ENCODE measurements around the gene MRPS33. TPM values are rescaled to one million over a fixed set of nuclear protein-coding genes. Genes with fewer than 3 reads are reported as not detected.

Gene MRPS33
- total and polyA plus RNA-seq, 2 of the 13 experiments (the other 11 are each of a cell fraction or from before 2014, with no cell fraction given): 50.9 to 91.0 TPM

DNA sequence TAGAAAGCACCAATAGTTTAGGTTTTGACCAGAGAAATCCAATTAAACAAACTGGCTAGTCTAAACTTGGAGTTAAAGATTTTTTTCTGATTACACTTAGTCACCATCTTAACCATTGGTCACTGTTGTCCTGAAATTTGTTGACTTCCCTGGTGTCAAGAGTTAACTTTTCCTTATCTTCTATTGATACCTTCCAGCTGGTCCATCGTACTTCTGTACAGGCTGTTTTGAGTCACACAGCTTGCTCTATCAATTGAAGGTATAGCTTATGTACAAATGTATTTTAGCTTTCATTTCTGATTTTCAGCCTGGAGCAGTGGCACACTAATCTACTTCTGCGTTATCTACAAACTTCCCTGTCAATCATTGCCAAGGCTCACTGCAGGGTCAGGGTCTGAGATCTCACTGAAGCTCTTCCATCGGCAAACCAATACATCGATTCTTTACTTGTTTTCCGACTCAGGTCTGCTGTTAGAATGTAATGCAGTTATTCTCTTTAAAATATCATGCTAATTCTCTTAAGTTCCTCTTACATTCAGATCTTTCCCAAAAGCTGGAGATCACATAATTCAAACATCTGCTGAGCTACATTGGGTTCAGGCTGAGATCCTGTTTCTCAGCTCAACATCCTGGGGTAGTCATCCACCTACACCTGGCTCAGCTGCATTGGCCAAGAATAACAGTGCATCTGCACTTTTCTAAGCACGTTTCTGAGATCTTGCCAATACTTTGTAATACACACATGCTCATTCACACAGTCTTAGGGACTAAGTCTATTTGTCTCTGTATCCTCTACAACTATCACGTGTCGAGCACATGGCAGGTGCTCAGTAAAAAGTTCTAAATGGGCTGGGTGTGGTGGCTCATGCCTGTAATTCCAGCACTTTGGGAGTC is 11.3 kb downstream of the MRPS33 start (continued):
- TF ChIP-seq, protein P1, sequence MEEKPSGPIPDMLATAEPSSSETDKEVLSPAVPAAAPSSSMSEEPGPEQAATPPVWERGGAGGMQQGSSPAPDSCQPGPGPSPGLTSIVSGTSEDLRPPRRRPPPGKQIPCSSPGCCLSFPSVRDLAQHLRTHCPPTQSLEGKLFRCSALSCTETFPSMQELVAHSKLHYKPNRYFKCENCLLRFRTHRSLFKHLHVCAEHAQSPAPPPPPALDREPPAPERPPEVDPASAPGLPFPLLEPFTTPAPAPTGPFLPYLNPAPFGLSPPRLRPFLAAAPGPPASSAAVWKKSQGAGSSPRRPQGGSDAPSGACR (CRISPR knock-in tag; IDR thresholded peaks at IDR 0.05): 0 out of 2 replicates have a peak, but pooled peaks have one; percentile 34
- no peak for TF ChIP-seq MBNL3 (CRISPR knock-in tag; conservative IDR thresholded peaks at IDR 0.05)
- peak; percentile 49; the same call in 1 of the 2 replicates for TF ChIP-seq ZMYM4 (CRISPR knock-in tag; IDR thresholded peaks at IDR 0.05)
- peak; percentile 93; the same call in 1 of the 2 replicates for TF ChIP-seq MEIS1 (CRISPR knock-in tag; IDR thresholded peaks at IDR 0.05; ENCODE audit: borderline replicate concordance)
- no peak for TF ChIP-seq MATR3 (CRISPR knock-in tag; IDR thresholded peaks at IDR 0.05)
- peak; percentile 63 for TF ChIP-seq RARA (CRISPR knock-in tag; IDR thresholded peaks at IDR 0.05)
- TF ChIP-seq, protein P2, sequence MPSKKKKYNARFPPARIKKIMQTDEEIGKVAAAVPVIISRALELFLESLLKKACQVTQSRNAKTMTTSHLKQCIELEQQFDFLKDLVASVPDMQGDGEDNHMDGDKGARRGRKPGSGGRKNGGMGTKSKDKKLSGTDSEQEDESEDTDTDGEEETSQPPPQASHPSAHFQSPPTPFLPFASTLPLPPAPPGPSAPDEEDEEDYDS (CRISPR knock-in tag; IDR thresholded peaks at IDR 0.05): 0 out of 2 replicates have a peak, but pooled peaks have one; percentile 14
- TF ChIP-seq, protein P3, sequence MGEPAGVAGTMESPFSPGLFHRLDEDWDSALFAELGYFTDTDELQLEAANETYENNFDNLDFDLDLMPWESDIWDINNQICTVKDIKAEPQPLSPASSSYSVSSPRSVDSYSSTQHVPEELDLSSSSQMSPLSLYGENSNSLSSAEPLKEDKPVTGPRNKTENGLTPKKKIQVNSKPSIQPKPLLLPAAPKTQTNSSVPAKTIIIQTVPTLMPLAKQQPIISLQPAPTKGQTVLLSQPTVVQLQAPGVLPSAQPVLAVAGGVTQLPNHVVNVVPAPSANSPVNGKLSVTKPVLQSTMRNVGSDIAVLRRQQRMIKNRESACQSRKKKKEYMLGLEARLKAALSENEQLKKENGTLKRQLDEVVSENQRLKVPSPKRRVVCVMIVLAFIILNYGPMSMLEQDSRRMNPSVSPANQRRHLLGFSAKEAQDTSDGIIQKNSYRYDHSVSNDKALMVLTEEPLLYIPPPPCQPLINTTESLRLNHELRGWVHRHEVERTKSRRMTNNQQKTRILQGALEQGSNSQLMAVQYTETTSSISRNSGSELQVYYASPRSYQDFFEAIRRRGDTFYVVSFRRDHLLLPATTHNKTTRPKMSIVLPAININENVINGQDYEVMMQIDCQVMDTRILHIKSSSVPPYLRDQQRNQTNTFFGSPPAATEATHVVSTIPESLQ (CRISPR knock-in tag; conservative IDR thresholded peaks at IDR 0.05): 0 out of 2 replicates have a peak, but pooled peaks have one; percentile 47
- TF ChIP-seq, protein P4, sequence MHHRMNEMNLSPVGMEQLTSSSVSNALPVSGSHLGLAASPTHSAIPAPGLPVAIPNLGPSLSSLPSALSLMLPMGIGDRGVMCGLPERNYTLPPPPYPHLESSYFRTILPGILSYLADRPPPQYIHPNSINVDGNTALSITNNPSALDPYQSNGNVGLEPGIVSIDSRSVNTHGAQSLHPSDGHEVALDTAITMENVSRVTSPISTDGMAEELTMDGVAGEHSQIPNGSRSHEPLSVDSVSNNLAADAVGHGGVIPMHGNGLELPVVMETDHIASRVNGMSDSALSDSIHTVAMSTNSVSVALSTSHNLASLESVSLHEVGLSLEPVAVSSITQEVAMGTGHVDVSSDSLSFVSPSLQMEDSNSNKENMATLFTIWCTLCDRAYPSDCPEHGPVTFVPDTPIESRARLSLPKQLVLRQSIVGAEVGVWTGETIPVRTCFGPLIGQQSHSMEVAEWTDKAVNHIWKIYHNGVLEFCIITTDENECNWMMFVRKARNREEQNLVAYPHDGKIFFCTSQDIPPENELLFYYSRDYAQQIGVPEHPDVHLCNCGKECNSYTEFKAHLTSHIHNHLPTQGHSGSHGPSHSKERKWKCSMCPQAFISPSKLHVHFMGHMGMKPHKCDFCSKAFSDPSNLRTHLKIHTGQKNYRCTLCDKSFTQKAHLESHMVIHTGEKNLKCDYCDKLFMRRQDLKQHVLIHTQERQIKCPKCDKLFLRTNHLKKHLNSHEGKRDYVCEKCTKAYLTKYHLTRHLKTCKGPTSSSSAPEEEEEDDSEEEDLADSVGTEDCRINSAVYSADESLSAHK (CRISPR knock-in tag; IDR thresholded peaks at IDR 0.05; ENCODE audit: borderline replicate concordance): no peak
- peak; percentile 67; the same call in 1 of the 2 replicates for TF ChIP-seq GATAD2A (CRISPR knock-in tag; IDR thresholded peaks at IDR 0.05)
- TF ChIP-seq ZNF546 (CRISPR knock-in tag; conservative IDR thresholded peaks at IDR 0.05): no peak
- TF ChIP-seq, protein P5, sequence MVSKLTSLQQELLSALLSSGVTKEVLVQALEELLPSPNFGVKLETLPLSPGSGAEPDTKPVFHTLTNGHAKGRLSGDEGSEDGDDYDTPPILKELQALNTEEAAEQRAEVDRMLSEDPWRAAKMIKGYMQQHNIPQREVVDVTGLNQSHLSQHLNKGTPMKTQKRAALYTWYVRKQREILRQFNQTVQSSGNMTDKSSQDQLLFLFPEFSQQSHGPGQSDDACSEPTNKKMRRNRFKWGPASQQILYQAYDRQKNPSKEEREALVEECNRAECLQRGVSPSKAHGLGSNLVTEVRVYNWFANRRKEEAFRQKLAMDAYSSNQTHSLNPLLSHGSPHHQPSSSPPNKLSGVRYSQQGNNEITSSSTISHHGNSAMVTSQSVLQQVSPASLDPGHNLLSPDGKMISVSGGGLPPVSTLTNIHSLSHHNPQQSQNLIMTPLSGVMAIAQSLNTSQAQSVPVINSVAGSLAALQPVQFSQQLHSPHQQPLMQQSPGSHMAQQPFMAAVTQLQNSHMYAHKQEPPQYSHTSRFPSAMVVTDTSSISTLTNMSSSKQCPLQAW (CRISPR knock-in tag; IDR thresholded peaks at IDR 0.05): peak; percentile 42; the same call in 1 of the 2 replicates
- 0 out of 2 replicates have a peak, but pooled peaks have one; percentile 59 for TF ChIP-seq HNRNPUL1 (IDR thresholded peaks at IDR 0.05; ENCODE audit: low read depth, low read length)
- no peak for TF ChIP-seq ZNF496 (CRISPR knock-in tag; IDR thresholded peaks at IDR 0.05; ENCODE audit: insufficient replicate concordance)
- TF ChIP-seq, protein P6, sequence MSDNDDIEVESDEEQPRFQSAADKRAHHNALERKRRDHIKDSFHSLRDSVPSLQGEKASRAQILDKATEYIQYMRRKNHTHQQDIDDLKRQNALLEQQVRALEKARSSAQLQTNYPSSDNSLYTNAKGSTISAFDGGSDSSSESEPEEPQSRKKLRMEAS (IDR thresholded peaks at IDR 0.05): 0 out of 2 replicates have a peak, but pooled peaks have one; percentile 17
- 0 out of 2 replicates have a peak, but pooled peaks have one; percentile 13 for TF ChIP-seq HDAC2 (CRISPR knock-in tag; IDR thresholded peaks at IDR 0.05)

All from HepG2 (cell line).